H1 (cell line): ENCODE data around the gene PGAM4. TPM values are rescaled to one million over a fixed set of nuclear protein-coding genes. Genes with fewer than 3 reads are reported as not detected.

Source experiments
- ASH2L ChIP-seq: fragments of 200-600, 300-600 bp; sonication (generic); IDR thresholded peaks from one replicate; pipeline ENCODE4 v1.7.1; 2017; ENCODE audit warnings: low read length
- SAP30 ChIP-seq: fragments of 300-600 bp; sonication (generic); IDR thresholded peaks from 2 replicates; pipeline ENCODE4 v1.7.1; 2012; ENCODE audit warnings: low read length, moderate library complexity, mild to moderate bottlenecking, inconsistent platforms; ENCODE audit not compliant: insufficient read depth, insufficient replicate concordance
- YY1 ChIP-seq: IDR thresholded peaks from 2 replicates; pipeline ENCODE4 v1.6.1; 2011; ENCODE audit warnings: low read depth, mild to moderate bottlenecking, low read length
- polyA plus RNA-seq, 7 experiments: library from polyadenylated mRNA; depleted of rRNA in 3 of 7; stranded (reverse) in 5 of 7; unstranded in 2 of 7; fragments of >200 nt in 5 of 7; fragments of 200-250 nt in 2 of 7; gene quantifications; 1 replicate in 5 of 7; 2 replicates in 1 of 7; 4 replicates in 1 of 7; pipeline versions ENCODE4 v1.2.1 to v1.2.3, GENCODE V29; 2011 to 2013; ENCODE audit warnings: missing spikeins in 2 of 7, mixed read lengths in 2 of 7
- total RNA-seq: library from RNA; stranded (reverse); fragmentation: NEBNext Ultra II Directional; extraction: Animal tissue kit (Norgen Biotek cat#: 25700); gene quantifications from 2 replicates; pipeline ENCODE4 v1.2.1, GENCODE V29; 2021
- TF ChIP-seq, protein P1 (sequence below): IDR thresholded peaks from 2 replicates; pipeline ENCODE4 v1.6.1; 2011; ENCODE audit warnings: low read length, improper control_type of control experiment

Gene PGAM4
- total and polyA plus RNA-seq, 2 of the 8 experiments (the other 6 are each of a cell fraction or from before 2014, with no cell fraction given) = 0.54 to 0.56 TPM

DNA sequence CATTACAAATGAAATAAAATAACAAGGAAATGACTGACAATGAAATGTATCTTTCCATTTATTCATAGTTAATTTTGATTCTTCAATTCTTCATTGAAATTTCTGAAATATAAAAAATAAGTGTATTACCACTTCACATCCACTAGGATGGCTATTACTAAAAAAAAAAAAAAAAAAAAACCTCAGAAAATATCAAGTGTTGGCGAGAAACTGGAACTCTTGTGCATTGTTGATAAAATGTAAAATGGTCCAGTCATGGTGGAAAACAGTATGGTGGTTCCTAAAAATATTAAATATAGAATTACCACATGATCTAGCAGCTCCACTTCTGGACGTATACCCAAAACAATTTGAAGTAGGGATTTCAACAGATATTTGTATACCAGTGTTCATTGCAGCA lies 22.9 kb downstream of the PGAM4 start (continued):
- TF ChIP-seq SAP30 (no peak), ASH2L (no peak), YY1 (no peak)
- TF ChIP-seq, protein P1, sequence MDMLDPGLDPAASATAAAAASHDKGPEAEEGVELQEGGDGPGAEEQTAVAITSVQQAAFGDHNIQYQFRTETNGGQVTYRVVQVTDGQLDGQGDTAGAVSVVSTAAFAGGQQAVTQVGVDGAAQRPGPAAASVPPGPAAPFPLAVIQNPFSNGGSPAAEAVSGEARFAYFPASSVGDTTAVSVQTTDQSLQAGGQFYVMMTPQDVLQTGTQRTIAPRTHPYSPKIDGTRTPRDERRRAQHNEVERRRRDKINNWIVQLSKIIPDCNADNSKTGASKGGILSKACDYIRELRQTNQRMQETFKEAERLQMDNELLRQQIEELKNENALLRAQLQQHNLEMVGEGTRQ = no peak
